Measurements from ENCODE around the gene CSDE1. TPM values are rescaled to one million over a fixed set of nuclear protein-coding genes. Genes with fewer than 3 reads are reported as not detected.

CSDE1 gene
- total RNA-seq, 1 experiment from 2014 or later, result 536 TPM

DNA sequence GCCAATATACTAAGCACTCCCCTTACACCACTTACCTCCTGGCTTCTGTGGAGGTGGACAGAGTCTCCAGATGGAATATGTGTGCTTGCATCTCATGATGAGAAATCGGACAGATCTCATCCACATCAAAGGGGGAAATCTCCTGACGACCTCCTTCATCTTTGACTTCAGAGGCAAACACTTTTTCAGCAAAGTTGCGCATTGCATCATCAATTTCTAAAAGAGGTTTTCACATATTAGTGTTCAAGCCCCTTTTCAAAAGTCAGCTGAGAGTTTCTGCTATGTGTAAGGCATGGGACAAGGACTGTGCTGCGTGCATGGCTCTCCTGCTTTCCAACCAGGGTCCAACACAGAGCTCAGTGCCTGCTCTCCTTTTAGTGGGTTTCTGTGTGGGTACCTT, 69.3 kb downstream of the CSDE1 start:
- Histone ChIP-seq H3K4me2 (no peak overlapping the region), H3K9me3 (ENCODE audit: insufficient read depth, low read depth) (no peaks in the 10 kb centered on the region), H4K20me1 (ENCODE audit: insufficient read depth) (no peaks in the 10 kb centered on the region), H3K79me2 (ENCODE audit: low read depth) (no peaks in the 10 kb centered on the region), H3K9me2 (ENCODE audit: insufficient read depth) (no peaks in the 10 kb centered on the region), H3K4me3 (no peak overlapping the region), H3F3A (ENCODE audit: insufficient read depth, low read depth) (no peaks in the 10 kb centered on the region), H3K27me3 (ENCODE audit: insufficient read depth, low read depth) (0 out of 2 replicates have a peak, but pooled peaks cover 4% of the 10 kb centered on the region), H3K27ac (no peak overlapping the region), H3K4me1 (replicated peaks; ENCODE audit: insufficient read depth) (no peaks in the 10 kb centered on the region), H2AFZ (no peak overlapping the region), H3K36me3 (ENCODE audit: low read depth) (no peaks in the 10 kb centered on the region)
- intact Hi-C loops (cut with micrococcal nuclease; ENCODE audit: unreplicated experiment), result no loop called here
- no peak for DNase-seq
- ChIA-PET POLR2A (ENCODE audit: unreplicated experiment) (no interaction called here), CTCF (no interaction called here)
- no TSS peak for BruUV-seq (replicated peaks)
- TF ChIP-seq, protein P1, sequence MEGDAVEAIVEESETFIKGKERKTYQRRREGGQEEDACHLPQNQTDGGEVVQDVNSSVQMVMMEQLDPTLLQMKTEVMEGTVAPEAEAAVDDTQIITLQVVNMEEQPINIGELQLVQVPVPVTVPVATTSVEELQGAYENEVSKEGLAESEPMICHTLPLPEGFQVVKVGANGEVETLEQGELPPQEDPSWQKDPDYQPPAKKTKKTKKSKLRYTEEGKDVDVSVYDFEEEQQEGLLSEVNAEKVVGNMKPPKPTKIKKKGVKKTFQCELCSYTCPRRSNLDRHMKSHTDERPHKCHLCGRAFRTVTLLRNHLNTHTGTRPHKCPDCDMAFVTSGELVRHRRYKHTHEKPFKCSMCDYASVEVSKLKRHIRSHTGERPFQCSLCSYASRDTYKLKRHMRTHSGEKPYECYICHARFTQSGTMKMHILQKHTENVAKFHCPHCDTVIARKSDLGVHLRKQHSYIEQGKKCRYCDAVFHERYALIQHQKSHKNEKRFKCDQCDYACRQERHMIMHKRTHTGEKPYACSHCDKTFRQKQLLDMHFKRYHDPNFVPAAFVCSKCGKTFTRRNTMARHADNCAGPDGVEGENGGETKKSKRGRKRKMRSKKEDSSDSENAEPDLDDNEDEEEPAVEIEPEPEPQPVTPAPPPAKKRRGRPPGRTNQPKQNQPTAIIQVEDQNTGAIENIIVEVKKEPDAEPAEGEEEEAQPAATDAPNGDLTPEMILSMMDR (conservative IDR thresholded peaks at IDR 0.05), result no peak
- TF ChIP-seq EZH2 (IDR thresholded peaks at IDR 0.05; ENCODE audit: low read depth), result no peak

DNA sequence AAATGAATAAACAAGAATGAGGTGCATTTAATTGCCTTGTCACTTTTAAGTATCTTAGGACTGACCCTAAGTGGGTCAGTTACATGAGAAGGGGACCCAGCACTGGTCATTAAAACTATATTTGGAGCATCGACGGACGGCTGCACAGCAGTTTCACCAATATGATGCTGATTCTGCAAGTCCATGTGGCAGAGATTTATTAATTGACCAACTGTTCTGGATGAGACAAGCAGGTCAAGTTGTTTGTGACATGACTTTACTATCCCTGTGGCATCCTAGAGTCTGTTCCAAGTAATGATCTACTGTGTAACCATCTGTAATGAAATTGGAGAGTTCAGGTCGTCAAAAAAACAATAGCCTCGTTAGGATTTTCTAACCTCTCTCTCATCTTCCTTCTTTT, 71.9 kb downstream of the CSDE1 start:
- Histone ChIP-seq H3K9me2 (ENCODE audit: insufficient read depth) (no peaks in the 10 kb centered on the region), H3K4me2 (no peak overlapping the region), H4K20me1 (ENCODE audit: insufficient read depth) (no peaks in the 10 kb centered on the region), H3K9me3 (ENCODE audit: insufficient read depth, low read depth) (no peaks in the 10 kb centered on the region), H3K4me1 (replicated peaks; ENCODE audit: insufficient read depth) (no peaks in the 10 kb centered on the region), H3K4me3 (no peak overlapping the region), H3K36me3 (ENCODE audit: low read depth) (no peaks in the 10 kb centered on the region), H3F3A (ENCODE audit: insufficient read depth, low read depth) (no peaks in the 10 kb centered on the region), H3K27ac (no peak overlapping the region), H3K27me3 (ENCODE audit: insufficient read depth, low read depth) (0 out of 2 replicates have a peak, but pooled peaks cover 4% of the 10 kb centered on the region), H2AFZ (no peak overlapping the region), H3K79me2 (ENCODE audit: low read depth) (no peaks in the 10 kb centered on the region)
- POLR2A ChIA-PET (ENCODE audit: unreplicated experiment), result no interaction called here
- intact Hi-C loops (cut with micrococcal nuclease; ENCODE audit: unreplicated experiment), result no loop called here
- TF ChIP-seq, protein P1 (conservative IDR thresholded peaks at IDR 0.05), result no peak
- TF ChIP-seq EZH2 (IDR thresholded peaks at IDR 0.05; ENCODE audit: low read depth), result no peak
- no TSS peak for BruUV-seq (replicated peaks)
- CTCF ChIA-PET, result no interaction called here
- DNase-seq, result no peak

DNA sequence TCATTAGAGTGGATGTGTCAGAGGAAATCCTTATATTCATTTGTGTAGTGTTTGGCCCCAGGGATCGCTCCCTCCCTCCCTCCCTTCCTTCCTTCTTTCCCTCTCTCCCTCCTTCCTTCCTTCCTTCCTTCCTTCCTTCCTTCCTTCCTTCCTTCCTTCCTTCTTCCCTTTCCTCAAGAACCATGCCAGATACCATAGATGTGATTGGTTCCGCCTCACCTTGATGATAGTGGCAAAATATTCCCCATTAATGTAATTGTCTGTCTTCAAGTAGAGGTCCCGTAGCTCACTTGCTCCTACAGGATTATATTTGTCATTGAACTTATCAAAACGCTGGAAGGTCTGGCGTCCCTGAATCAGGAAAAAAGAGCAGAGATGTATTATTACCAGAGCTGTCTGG, 80.1 kb downstream of the CSDE1 start:
- no peak overlapping the region for H3K4me3 ChIP-seq
- H3K4me2 ChIP-seq, result no peak overlapping the region
- DNase-seq, result no peak
- no peak for TF ChIP-seq EZH2 (IDR thresholded peaks at IDR 0.05; ENCODE audit: low read depth)
- TF ChIP-seq, protein P1 (conservative IDR thresholded peaks at IDR 0.05), result no peak
- H3K79me2 ChIP-seq (ENCODE audit: low read depth), result no peaks in the 10 kb centered on the region
- no peaks in the 10 kb centered on the region for H3K9me2 ChIP-seq (ENCODE audit: insufficient read depth)
- no peaks in the 10 kb centered on the region for H4K20me1 ChIP-seq (ENCODE audit: insufficient read depth)
- POLR2A ChIA-PET (ENCODE audit: unreplicated experiment), result no interaction called here
- H3F3A ChIP-seq (ENCODE audit: insufficient read depth, low read depth), result no peaks in the 10 kb centered on the region
- 0 out of 2 replicates have a peak, but pooled peaks cover 12% of the 10 kb centered on the region for H3K27me3 ChIP-seq (ENCODE audit: insufficient read depth, low read depth)
- no peaks in the 10 kb centered on the region for H3K36me3 ChIP-seq (ENCODE audit: low read depth)
- no peak overlapping the region for H2AFZ ChIP-seq
- H3K4me1 ChIP-seq (replicated peaks; ENCODE audit: insufficient read depth), result no peaks in the 10 kb centered on the region
- CTCF ChIA-PET, result no interaction called here
- H3K27ac ChIP-seq, result no peak overlapping the region
- BruUV-seq (replicated peaks), result no TSS peak
- H3K9me3 ChIP-seq (ENCODE audit: insufficient read depth, low read depth), result no peaks in the 10 kb centered on the region
- intact Hi-C loops (cut with micrococcal nuclease; ENCODE audit: unreplicated experiment), result no loop called here

All from PC-9 (cell line).